Neural cell (in vitro differentiated cells): ENCODE results near the gene LAMB2. TPM values are rescaled to one million over a fixed set of nuclear protein-coding genes. Genes with fewer than 3 reads are reported as not detected.

ENCODE experiments used
- H2AFZ ChIP-seq: fragments of 200-600, 300-800 bp; sonication (generic), shearing (Covaris generic); 2 replicates; pipeline ENCODE4 v1.6.0; 2014; ENCODE audit warnings: low read depth, mild to moderate bottlenecking, antibody characterized with exemption, low read length, moderate library complexity
- H3F3A ChIP-seq: fragments of 200-600 bp; shearing (Covaris generic); 2 replicates; pipeline ENCODE4 v1.6.1; 2016; ENCODE audit warnings: mild to moderate bottlenecking, moderate library complexity, mixed read lengths, antibody characterized with exemption, low read length; ENCODE audit not compliant: insufficient read depth, poor library complexity, severe bottlenecking
- H3K27ac ChIP-seq: fragments of 200-600, 300-800 bp; sonication (generic), shearing (Covaris generic); 2 replicates; pipeline ENCODE4 v1.5.1; 2014; ENCODE audit warnings: mild to moderate bottlenecking, low read length, moderate library complexity
- H3K27me3 ChIP-seq: fragments of 300-800, 200-600 bp; sonication (generic), shearing (Covaris generic); 2 replicates; pipeline ENCODE4 v1.6.0; 2014; ENCODE audit warnings: mild to moderate bottlenecking, low read depth, low read length, moderate library complexity; ENCODE audit not compliant: insufficient read depth
- H3K36me3 ChIP-seq: fragments of 300-800, 200-600 bp; sonication (generic), shearing (Covaris generic); 2 replicates; pipeline ENCODE4 v1.5.1; 2014; ENCODE audit warnings: mild to moderate bottlenecking, antibody characterized with exemption, low read length, moderate library complexity; ENCODE audit not compliant: insufficient read depth
- H3K4me2 ChIP-seq: fragments of 300-800, 200-600 bp; sonication (generic), shearing (Covaris generic); 2 replicates; pipeline ENCODE4 v1.6.0; 2014; ENCODE audit warnings: mild to moderate bottlenecking, low read length
- H3K4me3 ChIP-seq: fragments of 300-800, 200-600 bp; sonication (generic), shearing (Covaris generic); 2 replicates; pipeline ENCODE4 v1.5.1; 2014; ENCODE audit warnings: mild to moderate bottlenecking, low read length, moderate library complexity
- H3K79me2 ChIP-seq: fragments of 200-600 bp; shearing (Covaris generic); replicated peaks from 2 replicates; pipeline ENCODE4 v1.6.0; 2014; ENCODE audit warnings: mild to moderate bottlenecking, low read length, moderate library complexity; ENCODE audit not compliant: insufficient read depth
- H3K9ac ChIP-seq: fragments of 300-800, 200-600 bp; sonication (generic), shearing (Covaris generic); 2 replicates; pipeline ENCODE4 v1.6.1; 2016; ENCODE audit warnings: mild to moderate bottlenecking, low read length, mixed read lengths
- H3K9me2 ChIP-seq: fragments of 200-600 bp; shearing (Covaris generic); 2 replicates; pipeline ENCODE4 v1.6.1; 2016; ENCODE audit warnings: mild to moderate bottlenecking, low read length, mixed read lengths; ENCODE audit not compliant: insufficient read depth
- H3K9me3 ChIP-seq: fragments of 200-600, 300-800 bp; sonication (generic), shearing (Covaris generic); 2 replicates; pipeline ENCODE4 v1.6.1; 2016; ENCODE audit warnings: mild to moderate bottlenecking, mixed run types, low read length, moderate library complexity, mixed read lengths
- H4K20me1 ChIP-seq: fragments of 200-600 bp; shearing (Covaris generic); 2 replicates; pipeline ENCODE4 v1.6.1; 2016; ENCODE audit warnings: mild to moderate bottlenecking, mixed run types; ENCODE audit not compliant: insufficient read depth
- CTCF ChIP-seq: fragments of 450-650 bp; IDR thresholded peaks from 2 replicates; pipeline ENCODE4 v1.5.1; 2014; ENCODE audit warnings: antibody characterized with exemption, mild to moderate bottlenecking, moderate library complexity; ENCODE audit not compliant: poor library complexity, severe bottlenecking
- EP300 ChIP-seq: fragments of 450-650 bp; conservative IDR thresholded peaks from 2 replicates; pipeline ENCODE4 v1.6.1; 2014; ENCODE audit warnings: antibody characterized with exemption, mild to moderate bottlenecking, moderate library complexity; ENCODE audit not compliant: poor library complexity, severe bottlenecking
- MXI1 ChIP-seq: fragments of 450-650 bp; conservative IDR thresholded peaks from 2 replicates; pipeline ENCODE4 v1.6.1; 2014; ENCODE audit warnings: antibody characterized with exemption, mild to moderate bottlenecking; ENCODE audit not compliant: poor library complexity, severe bottlenecking
- POLR2AphosphoS5 ChIP-seq: IDR thresholded peaks from 2 replicates; pipeline ENCODE4 v1.6.1; 2012
- RAD21 ChIP-seq: fragments of 450-650 bp; conservative IDR thresholded peaks from 2 replicates; pipeline ENCODE4 v1.6.1; 2014; ENCODE audit warnings: antibody characterized with exemption, mild to moderate bottlenecking, moderate library complexity
- REST ChIP-seq: IDR thresholded peaks from 2 replicates; pipeline ENCODE4 v1.6.1; 2012; ENCODE audit warnings: borderline replicate concordance
- SMC3 ChIP-seq: fragments of 450-650 bp; conservative IDR thresholded peaks from 2 replicates; pipeline ENCODE4 v1.6.1; 2014; ENCODE audit warnings: antibody characterized with exemption, mild to moderate bottlenecking, moderate library complexity; ENCODE audit not compliant: poor library complexity
- TAF1 ChIP-seq: IDR thresholded peaks from 2 replicates; pipeline ENCODE4 v1.6.1; 2012; ENCODE audit warnings: low read depth
- polyA plus RNA-seq: library from polyadenylated mRNA; depleted of rRNA; stranded (reverse); fragments of >200 nt; gene quantifications from 2 replicates; pipeline ENCODE4 v1.2.3, GENCODE V29; 2014

The LAMB2 gene
- polyA plus RNA-seq, 1 donor from 2014 or later, result 15.9 TPM

- no peaks in the 10 kb centered on the region for H3K27me3 ChIP-seq
- H2AFZ ChIP-seq, result no peak overlapping the region
- H3F3A ChIP-seq, result no peaks in the 10 kb centered on the region
- H3K4me2 ChIP-seq, result no peak overlapping the region
- H3K36me3 ChIP-seq, result no peaks in the 10 kb centered on the region
- H3K9me3 ChIP-seq, result no peaks in the 10 kb centered on the region
- H3K9ac ChIP-seq, result no peak overlapping the region
- no peak overlapping the region for H3K4me3 ChIP-seq
- H4K20me1 ChIP-seq, result no peaks in the 10 kb centered on the region
- peaks cover 10% of the 10 kb centered on the region for H3K79me2 ChIP-seq
- H3K27ac ChIP-seq, result no peak overlapping the region
- no peaks in the 10 kb centered on the region for H3K9me2 ChIP-seq
- no peak for TF ChIP-seq CTCF
- TF ChIP-seq POLR2AphosphoS5, result no peak
- no peak for TF ChIP-seq SMC3
- no peak for TF ChIP-seq RAD21
- no peak for TF ChIP-seq MXI1
- TF ChIP-seq TAF1, result no peak
- TF ChIP-seq EP300, result no peak
- no peak for TF ChIP-seq REST
Observed at GRCh38 chr3:49180116-49180515, 47.3 kb upstream of the LAMB2 start.

GRCh38 chr3:49177073-49177472 is 44.2 kb upstream of the LAMB2 start:
- H3K27ac ChIP-seq, result no peak overlapping the region
- H3K9ac ChIP-seq, result no peak overlapping the region
- no peaks in the 10 kb centered on the region for H3K9me3 ChIP-seq
- TF ChIP-seq EP300 (no peak), POLR2AphosphoS5 (no peak), MXI1 (no peak), CTCF (no peak)
- H3K79me2 ChIP-seq, result peaks cover 31% of the 10 kb centered on the region
- no peak overlapping the region for H2AFZ ChIP-seq
- H3K27me3 ChIP-seq, result no peaks in the 10 kb centered on the region
- no peaks in the 10 kb centered on the region for H3K9me2 ChIP-seq
- H3K36me3 ChIP-seq, result no peaks in the 10 kb centered on the region
- no peak overlapping the region for H3K4me2 ChIP-seq
- no peak overlapping the region for H3K4me3 ChIP-seq
- peaks cover 4% of the 10 kb centered on the region for H3F3A ChIP-seq
- no peaks in the 10 kb centered on the region for H4K20me1 ChIP-seq
